ENCODE measurements around the gene DHX15. TPM values are rescaled to one million over a fixed set of nuclear protein-coding genes. Genes with fewer than 3 reads are reported as not detected.
A peak's percentile ranks its signal among the peaks of the same experiment; 100 is the strongest.

The DHX15 gene
- total RNA-seq, result 100 to 1,000 TPM; 190 to 251 TPM

DNA sequence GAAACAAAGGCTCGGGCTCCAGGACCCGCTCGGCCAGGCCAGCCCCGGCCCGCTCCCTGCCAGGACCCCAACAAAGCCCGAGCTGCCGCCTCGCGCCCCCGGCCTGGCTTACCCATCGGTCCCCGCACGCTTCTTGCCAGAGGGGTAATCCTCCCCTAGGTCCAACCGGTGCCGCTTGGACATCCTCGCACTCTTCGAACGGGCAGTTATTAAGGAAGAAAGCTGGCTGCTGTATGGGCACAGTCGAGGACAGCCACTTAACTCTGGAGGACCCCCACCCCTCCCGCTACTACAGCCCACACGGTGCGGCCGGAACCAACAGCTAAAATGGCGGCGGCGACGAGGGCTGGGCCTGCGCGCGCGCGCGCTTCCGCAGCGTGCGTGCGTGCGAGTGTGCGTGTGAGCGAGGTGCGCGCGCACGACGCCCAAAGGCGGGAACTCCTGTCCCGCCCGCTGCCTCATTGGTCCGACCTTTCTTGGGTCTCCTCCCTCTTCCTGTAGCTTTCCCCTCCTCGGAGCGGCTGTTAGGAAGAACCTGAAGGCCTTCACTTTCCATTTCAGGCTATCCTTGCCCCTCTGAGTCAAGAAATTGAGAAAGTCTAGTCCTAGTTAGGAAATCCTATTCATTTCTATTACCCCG lies at the start of gene DHX15:
TSS of gene DHX15 (minus strand) at position 344 of the 640 bp plus-strand sequence. CDS start at position 183, 161 bp downstream.
- peaks cover 25 to 32% of the 10 kb centered on the region in 2 donors for H3K4me1 Mint-ChIP-seq (ENCODE audit: low read depth in 2 of 2)
- DNase-seq (ENCODE audit: low spot score) (peak; percentile 97), ATAC-seq (peak; percentile 97 to 99)
- peak within 1 kb of the TSS; percentile 95 for H3K4me3 Mint-ChIP-seq
- no peaks in the 10 kb centered on the region for H3K9me3 Mint-ChIP-seq
- H3K27ac Mint-ChIP-seq, result peak within 1 kb of the TSS; percentile 93 to 96
- no peaks in the 10 kb centered on the region for H3K27me3 Mint-ChIP-seq
- peaks cover 19% of the 10 kb centered on the region for H3K36me3 Mint-ChIP-seq

DNA sequence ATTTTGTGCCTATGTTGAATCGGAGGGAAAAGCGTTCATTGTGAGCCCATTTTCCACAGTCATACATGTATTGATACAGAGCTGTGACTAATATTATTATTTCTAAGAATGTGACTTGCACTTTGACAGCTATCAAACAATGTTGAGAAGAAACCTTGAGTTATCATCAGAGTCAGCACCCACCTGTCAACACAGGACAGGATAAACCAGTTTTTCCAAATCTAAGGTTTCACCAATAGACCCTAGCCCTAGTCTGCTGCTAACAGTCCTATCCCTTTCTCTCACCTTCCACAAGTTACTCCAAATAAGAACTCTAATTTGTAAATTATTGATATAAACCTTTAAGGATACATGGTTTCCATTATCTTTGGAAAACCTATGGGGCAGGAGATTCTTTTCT lies 47.7 kb upstream of the DHX15 start:
- Mint-ChIP-seq H3K27ac (no peak overlapping the region), H3K4me1 (ENCODE audit: low read depth in 2 of 2) (no peaks in the 10 kb centered on the region), H3K9me3 (no peaks in the 10 kb centered on the region), H3K27me3 (peaks cover 19 to 29% of the 10 kb centered on the region in 2 donors), H3K36me3 (no peaks in the 10 kb centered on the region), H3K4me3 (no peak overlapping the region)
- DNase-seq (ENCODE audit: low spot score) (no peak), ATAC-seq (no peak)

DNA sequence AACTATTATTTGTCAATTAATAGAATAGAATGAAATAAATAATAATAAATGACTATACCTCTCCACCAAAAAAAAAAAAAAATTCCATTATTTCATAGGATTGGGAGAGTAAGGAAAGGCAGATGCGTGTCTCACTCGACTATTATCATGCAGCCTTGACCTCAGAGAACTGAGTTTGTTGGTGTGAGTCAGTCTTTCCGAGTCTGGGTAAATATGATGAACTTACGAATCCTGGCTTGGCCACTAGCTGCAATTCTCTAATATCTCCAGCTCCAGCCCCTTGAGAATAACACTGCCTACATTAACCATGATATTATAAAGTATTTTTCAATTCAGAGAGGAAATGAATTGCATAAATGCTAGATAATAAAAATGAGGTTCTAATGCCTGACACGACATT lies 46.6 kb upstream of the DHX15 start:
- DNase-seq (ENCODE audit: low spot score) (no peak), ATAC-seq (no peak)
- Mint-ChIP-seq H3K9me3 (no peaks in the 10 kb centered on the region), H3K36me3 (no peaks in the 10 kb centered on the region), H3K4me3 (no peak overlapping the region), H3K4me1 (ENCODE audit: low read depth in 2 of 2) (no peaks in the 10 kb centered on the region), H3K27ac (no peak overlapping the region), H3K27me3 (peaks cover 19 to 29% of the 10 kb centered on the region in 2 donors)

DNA sequence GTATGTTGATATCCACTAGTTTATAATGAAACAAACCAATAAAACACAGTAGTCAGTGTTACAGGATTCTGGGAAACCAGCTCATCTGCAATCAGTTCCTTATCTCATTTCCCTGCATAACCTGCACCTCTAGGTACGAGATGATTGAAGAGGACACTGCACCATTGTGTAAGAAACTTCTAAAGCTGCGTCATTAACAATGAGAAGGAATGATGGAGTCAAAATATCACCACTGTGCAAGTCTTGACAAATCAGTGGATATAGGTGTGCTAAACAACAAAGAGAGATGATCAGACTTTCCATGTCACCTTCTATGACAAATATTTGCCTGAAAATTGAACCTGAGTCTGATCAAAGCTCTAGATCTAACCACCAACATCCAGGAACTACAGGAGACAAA lies 40.7 kb upstream of the DHX15 start:
- no peak overlapping the region for H3K4me3 Mint-ChIP-seq
- no peaks in the 10 kb centered on the region for H3K4me1 Mint-ChIP-seq (ENCODE audit: low read depth in 2 of 2)
- H3K27ac Mint-ChIP-seq, result no peak overlapping the region
- ATAC-seq (no peak), DNase-seq (ENCODE audit: low spot score) (no peak)
- peaks cover 28 to 52% of the 10 kb centered on the region in 2 donors for H3K27me3 Mint-ChIP-seq
- H3K9me3 Mint-ChIP-seq, result no peaks in the 10 kb centered on the region
- H3K36me3 Mint-ChIP-seq, result peaks cover 8% of the 10 kb centered on the region

DNA sequence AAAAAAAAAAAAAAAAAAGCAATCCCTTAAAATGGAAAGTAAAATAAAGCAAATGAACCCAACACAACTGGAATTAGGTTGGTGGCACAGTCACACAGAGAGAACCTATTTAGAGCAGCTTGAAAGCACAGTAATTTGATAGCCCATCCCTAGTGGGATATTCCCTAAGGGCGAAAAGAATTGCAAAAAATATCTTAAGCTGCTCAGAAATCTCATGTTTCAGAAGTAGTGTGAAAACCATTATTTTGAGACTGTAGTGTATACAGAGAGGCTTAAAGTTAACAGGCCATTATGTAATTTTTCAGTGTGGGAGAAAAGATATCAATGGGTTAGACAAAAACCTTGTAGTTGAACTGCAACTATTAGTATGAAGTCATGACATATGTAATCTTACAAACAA lies 40.0 kb upstream of the DHX15 start:
- no peaks in the 10 kb centered on the region for H3K9me3 Mint-ChIP-seq
- no peak overlapping the region for H3K4me3 Mint-ChIP-seq
- peaks cover 24 to 52% of the 10 kb centered on the region in 2 donors for H3K27me3 Mint-ChIP-seq
- peaks cover 16% of the 10 kb centered on the region for H3K36me3 Mint-ChIP-seq
- H3K27ac Mint-ChIP-seq, result no peak overlapping the region
- DNase-seq (ENCODE audit: low spot score), result no peak
- no peak for ATAC-seq
- no peaks in the 10 kb centered on the region for H3K4me1 Mint-ChIP-seq (ENCODE audit: low read depth in 2 of 2)

DNA sequence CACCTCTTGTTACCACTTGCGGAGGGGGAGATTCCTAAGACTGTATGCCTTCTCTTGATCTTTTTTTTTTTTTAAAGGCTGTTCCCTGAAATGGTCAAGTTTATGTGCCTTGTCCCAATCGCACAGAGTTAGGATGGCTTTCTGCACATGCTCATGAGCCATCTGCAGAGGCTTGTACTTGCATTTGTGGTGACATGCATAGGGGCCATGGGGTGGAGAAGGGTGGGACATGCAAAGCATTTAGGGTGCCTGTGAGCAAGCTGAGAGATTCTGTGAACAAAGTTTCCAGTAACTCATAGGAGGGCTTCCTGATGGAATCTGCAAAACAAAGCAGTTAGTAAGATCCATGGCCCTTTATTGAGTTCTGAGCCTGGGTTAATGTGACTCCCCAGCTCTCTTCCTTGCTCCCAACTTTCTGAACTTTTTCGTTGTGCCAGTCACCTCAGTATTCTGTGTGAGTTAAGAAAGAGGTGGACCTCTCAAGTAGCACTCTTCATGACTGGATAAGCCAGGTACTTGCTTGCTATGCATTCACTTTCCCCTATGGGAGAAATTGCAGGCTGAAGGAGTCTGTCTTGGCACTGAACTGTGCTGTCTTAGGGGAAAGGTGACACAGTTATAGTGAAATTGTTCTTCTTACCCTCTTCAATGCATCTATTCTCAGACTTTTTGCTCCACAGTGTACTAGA lies 37.9 kb upstream of the DHX15 start:
- Mint-ChIP-seq H3K27me3 (peaks cover 19 to 55% of the 10 kb centered on the region in 2 donors), H3K36me3 (peaks cover 20% of the 10 kb centered on the region), H3K9me3 (no peaks in the 10 kb centered on the region), H3K27ac (no peak overlapping the region), H3K4me3 (no peak overlapping the region), H3K4me1 (ENCODE audit: low read depth in 2 of 2) (no peaks in the 10 kb centered on the region)
- ATAC-seq, result no peak
- no peak for DNase-seq (ENCODE audit: low spot score)

DNA sequence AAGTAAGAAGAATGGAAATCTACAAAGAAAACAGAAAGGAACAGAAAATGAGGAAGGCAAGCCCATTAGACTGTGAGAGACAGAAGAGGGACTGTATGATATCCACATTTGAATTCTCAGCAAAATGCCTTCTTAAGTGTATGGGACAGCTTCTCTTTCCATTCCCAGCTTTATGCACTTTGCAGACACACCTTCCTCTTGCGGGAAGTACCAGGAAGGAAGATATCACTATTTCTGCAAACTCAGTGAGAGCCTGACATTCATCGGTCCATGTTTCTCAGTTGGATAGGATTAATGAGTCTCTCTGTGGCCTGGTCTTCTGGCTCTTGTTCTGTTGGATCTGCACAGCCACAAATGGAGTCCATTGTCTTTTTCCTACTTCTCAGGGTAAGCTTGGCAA lies 31.6 kb upstream of the DHX15 start:
- H3K4me3 Mint-ChIP-seq, result no peak overlapping the region
- H3K9me3 Mint-ChIP-seq, result no peaks in the 10 kb centered on the region
- H3K36me3 Mint-ChIP-seq, result peaks cover 17% of the 10 kb centered on the region
- no peak overlapping the region for H3K27ac Mint-ChIP-seq
- peaks cover 16 to 53% of the 10 kb centered on the region in 2 donors for H3K27me3 Mint-ChIP-seq
- H3K4me1 Mint-ChIP-seq (ENCODE audit: low read depth in 2 of 2), result no peaks in the 10 kb centered on the region
- no peak for ATAC-seq
- no peak for DNase-seq (ENCODE audit: low spot score)

DNA sequence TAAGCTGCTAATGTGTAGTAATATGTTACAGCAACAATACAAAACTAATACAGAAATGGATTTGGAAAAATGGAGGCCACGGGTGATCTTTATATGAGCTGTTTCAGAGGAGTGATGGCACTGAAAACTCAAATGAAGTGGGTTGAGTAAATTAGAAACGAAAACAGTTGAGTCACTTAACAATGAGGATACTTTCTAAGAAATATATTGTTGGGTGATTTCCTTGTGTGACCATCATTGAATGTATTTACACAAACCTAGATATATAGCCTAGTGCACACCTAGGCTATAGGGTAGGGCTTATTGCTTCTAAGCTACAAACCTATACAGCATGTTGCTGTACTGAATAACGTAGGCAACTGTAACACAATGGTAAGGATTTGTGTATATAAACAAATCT lies 30.5 kb upstream of the DHX15 start:
- H3K4me1 Mint-ChIP-seq (ENCODE audit: low read depth in 2 of 2), result no peaks in the 10 kb centered on the region
- H3K27me3 Mint-ChIP-seq, result peaks cover 18 to 55% of the 10 kb centered on the region in 2 donors
- DNase-seq (ENCODE audit: low spot score) (no peak), ATAC-seq (peak in 1 of 2 donors; percentile 58)
- peaks cover 3% of the 10 kb centered on the region for H3K9me3 Mint-ChIP-seq
- H3K36me3 Mint-ChIP-seq, result peaks cover 9% of the 10 kb centered on the region
- H3K4me3 Mint-ChIP-seq, result no peak overlapping the region
- no peak overlapping the region for H3K27ac Mint-ChIP-seq

DNA sequence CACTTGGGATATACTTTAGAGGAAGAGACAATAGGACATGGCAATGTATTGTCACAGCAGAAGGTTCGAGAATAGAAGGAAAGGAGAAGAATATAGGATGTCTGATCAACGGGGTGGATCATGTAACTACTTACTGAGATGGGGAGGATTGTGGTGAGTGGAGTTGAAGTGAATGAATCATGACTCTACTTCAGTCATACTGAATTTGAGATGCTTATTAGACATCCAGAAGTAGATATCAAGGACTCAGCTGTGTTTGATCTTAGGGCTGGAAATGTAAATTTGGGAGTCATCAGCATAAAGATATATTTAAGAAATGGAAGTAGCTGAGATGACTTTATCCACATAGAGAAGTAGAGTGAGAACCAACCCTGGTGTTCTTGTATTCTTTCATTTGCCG lies 29.1 kb upstream of the DHX15 start:
- Mint-ChIP-seq H3K27me3 (peaks cover 22 to 47% of the 10 kb centered on the region in 2 donors), H3K36me3 (no peaks in the 10 kb centered on the region), H3K4me3 (no peak overlapping the region), H3K4me1 (ENCODE audit: low read depth in 2 of 2) (no peaks in the 10 kb centered on the region), H3K27ac (no peak overlapping the region), H3K9me3 (peaks cover 7% of the 10 kb centered on the region)
- no peak for DNase-seq (ENCODE audit: low spot score)
- ATAC-seq, result no peak

DNA sequence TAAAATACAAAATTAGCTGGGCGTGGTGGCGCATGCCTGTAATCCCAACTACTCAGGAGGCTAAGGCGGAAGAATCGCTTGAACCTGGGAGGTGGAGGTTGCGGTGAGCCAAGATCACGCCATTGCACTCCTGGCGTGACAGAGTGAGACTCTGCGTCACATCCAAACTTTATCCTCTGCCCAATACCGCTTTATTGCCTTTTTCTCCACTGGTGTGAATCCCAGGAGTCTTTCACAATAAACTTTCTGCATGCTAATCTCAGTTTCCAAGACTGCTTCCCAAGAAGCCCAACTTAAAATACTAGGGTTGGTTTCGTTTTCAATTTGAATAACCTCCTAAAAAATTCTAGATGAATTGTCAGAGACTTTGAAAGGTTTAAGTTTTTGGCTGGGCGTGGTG lies 27.2 kb upstream of the DHX15 start:
- peaks cover 23 to 40% of the 10 kb centered on the region in 2 donors for H3K27me3 Mint-ChIP-seq
- no peak overlapping the region for H3K27ac Mint-ChIP-seq
- H3K4me1 Mint-ChIP-seq (ENCODE audit: low read depth in 2 of 2), result no peaks in the 10 kb centered on the region
- no peak for ATAC-seq
- no peaks in the 10 kb centered on the region for H3K36me3 Mint-ChIP-seq
- H3K4me3 Mint-ChIP-seq, result no peak overlapping the region
- H3K9me3 Mint-ChIP-seq, result peaks cover 7% of the 10 kb centered on the region
- no peak for DNase-seq (ENCODE audit: low spot score)

DNA sequence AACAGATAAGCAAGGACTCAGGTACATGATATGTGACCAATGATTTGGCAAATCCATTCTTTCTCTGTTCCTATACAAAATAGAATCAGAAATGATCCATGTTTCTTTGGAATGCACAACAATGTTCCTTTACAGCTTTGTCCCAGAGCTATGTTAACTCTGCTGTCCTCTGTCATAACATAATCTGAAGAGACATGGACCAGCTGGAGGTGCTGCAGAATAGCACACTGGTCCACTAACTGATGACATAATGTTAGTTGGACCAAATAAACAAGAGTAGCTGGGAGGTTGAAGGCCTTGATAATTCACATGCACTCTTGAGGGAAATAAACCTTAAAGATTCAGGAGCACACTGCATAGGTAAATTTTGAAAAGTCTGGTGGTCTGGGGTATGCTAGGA lies 23.0 kb upstream of the DHX15 start:
- H3K9me3 Mint-ChIP-seq, result peaks cover 7% of the 10 kb centered on the region
- H3K4me1 Mint-ChIP-seq (ENCODE audit: low read depth in 2 of 2), result peaks cover 3 to 4% of the 10 kb centered on the region in 2 donors
- DNase-seq (ENCODE audit: low spot score), result no peak
- no peak overlapping the region for H3K27ac Mint-ChIP-seq
- ATAC-seq, result no peak
- no peak overlapping the region for H3K4me3 Mint-ChIP-seq
- peaks cover 20 to 44% of the 10 kb centered on the region in 2 donors for H3K27me3 Mint-ChIP-seq
- H3K36me3 Mint-ChIP-seq, result no peaks in the 10 kb centered on the region

DNA sequence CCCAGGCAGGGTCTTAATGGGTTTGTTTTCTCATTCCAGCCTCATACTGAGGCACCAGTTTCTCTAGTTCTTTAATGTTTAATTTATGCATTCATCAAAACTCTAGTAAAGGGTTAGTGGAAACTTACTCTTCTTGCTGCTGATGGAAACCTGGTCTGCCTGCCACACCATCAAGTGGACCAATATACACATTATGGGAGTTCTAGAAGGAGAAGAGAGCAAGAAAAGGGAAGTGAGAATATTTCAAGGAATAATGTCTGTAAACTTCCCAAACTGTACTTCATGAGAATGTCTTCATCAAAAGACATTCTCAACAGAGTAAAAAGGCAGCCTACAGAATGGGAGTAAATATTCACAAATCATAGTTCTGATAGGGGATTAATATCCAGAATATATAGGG lies 20.9 kb upstream of the DHX15 start:
- Mint-ChIP-seq H3K27ac (no peak overlapping the region), H3K36me3 (no peaks in the 10 kb centered on the region), H3K4me1 (ENCODE audit: low read depth in 2 of 2) (peaks cover 3 to 4% of the 10 kb centered on the region in 2 donors), H3K9me3 (peaks cover 4% of the 10 kb centered on the region), H3K27me3 (peaks cover 23 to 45% of the 10 kb centered on the region in 2 donors), H3K4me3 (no peak overlapping the region)
- ATAC-seq, result no peak
- DNase-seq (ENCODE audit: low spot score), result no peak

DNA sequence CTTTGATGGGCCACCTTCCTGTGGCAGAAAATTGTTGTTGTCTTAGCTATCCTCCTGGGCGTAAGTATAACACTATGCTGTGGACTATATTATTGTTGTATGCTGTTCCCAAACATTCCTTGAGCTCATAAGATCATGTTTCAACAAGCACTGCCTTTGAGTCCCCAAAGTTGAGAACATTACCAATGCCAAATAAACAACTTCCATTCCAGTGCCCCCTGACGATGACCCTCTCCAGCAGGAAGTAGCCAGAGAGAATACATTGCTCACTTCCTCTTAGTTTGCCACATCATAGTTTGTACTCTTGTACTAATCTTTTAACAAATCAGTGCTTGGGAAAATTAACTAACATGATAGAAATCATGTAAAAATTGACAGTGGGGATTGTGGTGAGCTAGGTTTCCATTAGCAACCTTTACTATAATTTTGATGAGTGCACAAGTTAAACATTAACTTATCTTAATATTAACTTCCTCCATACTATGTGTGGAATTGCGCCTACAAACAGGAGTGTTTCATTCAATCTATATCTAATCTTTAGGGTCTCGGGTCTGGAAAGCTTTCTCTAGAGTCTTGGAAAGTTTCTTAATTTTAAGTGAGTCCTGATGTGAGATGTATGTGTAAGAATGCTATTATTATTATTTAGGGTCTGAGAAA lies 20.3 kb upstream of the DHX15 start:
- DNase-seq (ENCODE audit: low spot score) (no peak), ATAC-seq (no peak)
- peaks cover 21 to 41% of the 10 kb centered on the region in 2 donors for H3K27me3 Mint-ChIP-seq
- H3K27ac Mint-ChIP-seq, result no peak overlapping the region
- H3K36me3 Mint-ChIP-seq, result no peaks in the 10 kb centered on the region
- no peak overlapping the region for H3K4me3 Mint-ChIP-seq
- H3K9me3 Mint-ChIP-seq, result peaks cover 4% of the 10 kb centered on the region
- peaks cover 3 to 4% of the 10 kb centered on the region in 2 donors for H3K4me1 Mint-ChIP-seq (ENCODE audit: low read depth in 2 of 2)

DNA sequence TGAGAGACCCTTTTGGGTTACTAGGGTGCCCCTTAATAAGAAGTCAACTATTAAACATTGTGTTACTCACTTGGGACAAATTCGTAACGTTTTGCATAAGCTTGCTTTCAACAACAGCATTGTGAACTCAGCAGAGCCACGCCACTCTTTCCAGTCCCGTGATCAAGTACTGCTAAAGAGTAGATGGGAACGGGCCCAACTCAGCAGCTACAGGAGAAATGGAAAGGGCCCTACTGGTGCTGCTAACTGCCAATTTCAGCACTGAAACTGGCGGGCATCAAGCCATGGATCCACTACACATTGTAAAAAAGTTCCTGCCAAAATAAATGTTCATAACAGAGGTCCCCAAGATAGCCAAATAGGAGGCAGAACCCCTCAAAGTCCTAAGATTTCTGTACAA lies 19.0 kb upstream of the DHX15 start:
- Mint-ChIP-seq H3K36me3 (no peaks in the 10 kb centered on the region), H3K4me1 (ENCODE audit: low read depth in 2 of 2) (peaks cover 3 to 4% of the 10 kb centered on the region in 2 donors), H3K9me3 (no peaks in the 10 kb centered on the region), H3K27me3 (peaks cover 16 to 35% of the 10 kb centered on the region in 2 donors), H3K4me3 (no peak overlapping the region), H3K27ac (no peak overlapping the region)
- ATAC-seq (no peak), DNase-seq (ENCODE audit: low spot score) (no peak)

Data from natural killer cell treated with Interleukin-12 subunit alpha and Interleukin-12 subunit beta and Interleukin-15 and Interleukin-18, amount 100 ng/mL, for 72 hours (primary cell).